SK-N-SH treated with all-trans-retinoic acid at 6 μM for 48 hours (cell line): Measurements from ENCODE around the gene PAIP1.

Experiments used
- ARNTL ChIP-seq: fragments of 450-650 bp; formaldehyde crosslinking; IDR thresholded peaks from 2 replicates; pipeline ENCODE4 v1.5.0; 2020; ENCODE audit warnings: low read depth, mild to moderate bottlenecking, moderate library complexity, borderline replicate concordance
- BACH2 ChIP-seq: fragments of 250-450 bp; sonication (Bioruptor Pico); IDR thresholded peaks from 2 replicates; pipeline ENCODE4 v1.9.0; 2021; ENCODE audit warnings: mild to moderate bottlenecking, borderline replicate concordance
- ESRRG ChIP-seq: fragments of 250-450 bp; sonication (Bioruptor Pico); IDR thresholded peaks from 2 replicates; pipeline ENCODE4 v1.6.1; 2021; ENCODE audit warnings: mild to moderate bottlenecking
- GLIS3 ChIP-seq: fragments of 250-450 bp; sonication (Bioruptor Pico); IDR thresholded peaks from 2 replicates; pipeline ENCODE4 v1.5.0; 2020; ENCODE audit warnings: mild to moderate bottlenecking, moderate library complexity
- ISL1 ChIP-seq: fragments of 250-450 bp; sonication (Bioruptor Pico); IDR thresholded peaks from 2 replicates; pipeline ENCODE4 v2.1.2; 2022; ENCODE audit warnings: mild to moderate bottlenecking, moderate library complexity
- OSR1 ChIP-seq: fragments of 250-450 bp; sonication (Bioruptor Pico); IDR thresholded peaks from 2 replicates; pipeline ENCODE4 v1.8.0; 2022; ENCODE audit warnings: moderate library complexity, mild to moderate bottlenecking, inconsistent platforms
- RARB ChIP-seq: fragments of 250-450 bp; sonication (Bioruptor Pico); IDR thresholded peaks from 2 replicates; pipeline ENCODE4 v1.8.0; 2021; ENCODE audit warnings: mild to moderate bottlenecking, moderate library complexity
- ZFP30 ChIP-seq: fragments of 450-650 bp; formaldehyde crosslinking; IDR thresholded peaks from 2 replicates; pipeline ENCODE4 v1.5.0; 2022; ENCODE audit warnings: mild to moderate bottlenecking, moderate library complexity
- TF ChIP-seq, protein P1 (sequence below): fragments of 250-450 bp; sonication (Bioruptor Pico); IDR thresholded peaks from 2 replicates; pipeline ENCODE4 v1.8.0; 2020; ENCODE audit warnings: mild to moderate bottlenecking, moderate library complexity, borderline replicate concordance
- TF ChIP-seq, protein P2 (sequence below): fragments of 250-450 bp; sonication (Bioruptor Pico); IDR thresholded peaks from 2 replicates; pipeline ENCODE4 v1.5.1; 2021; ENCODE audit warnings: mild to moderate bottlenecking, moderate library complexity
- TF ChIP-seq, protein P3 (sequence below): fragments of 250-450 bp; sonication (Bioruptor Pico); IDR thresholded peaks from 2 replicates; pipeline ENCODE4 v1.5.1; 2020; ENCODE audit warnings: low read depth, mild to moderate bottlenecking, moderate library complexity

DNA sequence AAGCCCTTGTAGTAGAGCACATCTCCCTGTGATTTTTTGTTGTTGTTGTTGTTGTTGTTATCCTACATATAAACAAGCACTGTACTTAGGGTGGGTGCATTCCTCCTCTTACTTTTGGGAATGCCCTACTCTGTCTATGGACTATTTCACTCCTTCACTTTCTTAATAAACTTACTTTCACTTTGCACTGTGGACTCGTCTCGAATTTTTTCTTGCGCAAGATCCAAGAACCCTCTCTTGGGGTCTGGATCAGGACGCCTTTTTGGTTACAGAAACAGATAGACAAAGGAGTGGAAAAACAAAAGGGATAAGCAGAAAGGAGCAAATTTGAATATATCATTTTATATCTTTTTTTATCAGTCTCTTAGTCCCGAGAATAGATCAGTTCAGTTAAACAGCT is 14.4 kb upstream of the PAIP1 start:
- TF ChIP-seq, protein P1, sequence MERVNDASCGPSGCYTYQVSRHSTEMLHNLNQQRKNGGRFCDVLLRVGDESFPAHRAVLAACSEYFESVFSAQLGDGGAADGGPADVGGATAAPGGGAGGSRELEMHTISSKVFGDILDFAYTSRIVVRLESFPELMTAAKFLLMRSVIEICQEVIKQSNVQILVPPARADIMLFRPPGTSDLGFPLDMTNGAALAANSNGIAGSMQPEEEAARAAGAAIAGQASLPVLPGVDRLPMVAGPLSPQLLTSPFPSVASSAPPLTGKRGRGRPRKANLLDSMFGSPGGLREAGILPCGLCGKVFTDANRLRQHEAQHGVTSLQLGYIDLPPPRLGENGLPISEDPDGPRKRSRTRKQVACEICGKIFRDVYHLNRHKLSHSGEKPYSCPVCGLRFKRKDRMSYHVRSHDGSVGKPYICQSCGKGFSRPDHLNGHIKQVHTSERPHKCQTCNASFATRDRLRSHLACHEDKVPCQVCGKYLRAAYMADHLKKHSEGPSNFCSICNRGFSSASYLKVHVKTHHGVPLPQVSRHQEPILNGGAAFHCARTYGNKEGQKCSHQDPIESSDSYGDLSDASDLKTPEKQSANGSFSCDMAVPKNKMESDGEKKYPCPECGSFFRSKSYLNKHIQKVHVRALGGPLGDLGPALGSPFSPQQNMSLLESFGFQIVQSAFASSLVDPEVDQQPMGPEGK (CRISPR knock-in tag): no peak
- TF ChIP-seq, protein P2, sequence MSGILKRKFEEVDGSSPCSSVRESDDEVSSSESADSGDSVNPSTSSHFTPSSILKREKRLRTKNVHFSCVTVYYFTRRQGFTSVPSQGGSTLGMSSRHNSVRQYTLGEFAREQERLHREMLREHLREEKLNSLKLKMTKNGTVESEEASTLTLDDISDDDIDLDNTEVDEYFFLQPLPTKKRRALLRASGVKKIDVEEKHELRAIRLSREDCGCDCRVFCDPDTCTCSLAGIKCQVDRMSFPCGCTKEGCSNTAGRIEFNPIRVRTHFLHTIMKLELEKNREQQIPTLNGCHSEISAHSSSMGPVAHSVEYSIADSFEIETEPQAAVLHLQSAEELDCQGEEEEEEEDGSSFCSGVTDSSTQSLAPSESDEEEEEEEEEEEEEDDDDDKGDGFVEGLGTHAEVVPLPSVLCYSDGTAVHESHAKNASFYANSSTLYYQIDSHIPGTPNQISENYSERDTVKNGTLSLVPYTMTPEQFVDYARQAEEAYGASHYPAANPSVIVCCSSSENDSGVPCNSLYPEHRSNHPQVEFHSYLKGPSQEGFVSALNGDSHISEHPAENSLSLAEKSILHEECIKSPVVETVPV (CRISPR knock-in tag): no peak
- no peak for TF ChIP-seq OSR1 (CRISPR knock-in tag)
- TF ChIP-seq ISL1 (CRISPR knock-in tag): no peak
- TF ChIP-seq, protein P3, sequence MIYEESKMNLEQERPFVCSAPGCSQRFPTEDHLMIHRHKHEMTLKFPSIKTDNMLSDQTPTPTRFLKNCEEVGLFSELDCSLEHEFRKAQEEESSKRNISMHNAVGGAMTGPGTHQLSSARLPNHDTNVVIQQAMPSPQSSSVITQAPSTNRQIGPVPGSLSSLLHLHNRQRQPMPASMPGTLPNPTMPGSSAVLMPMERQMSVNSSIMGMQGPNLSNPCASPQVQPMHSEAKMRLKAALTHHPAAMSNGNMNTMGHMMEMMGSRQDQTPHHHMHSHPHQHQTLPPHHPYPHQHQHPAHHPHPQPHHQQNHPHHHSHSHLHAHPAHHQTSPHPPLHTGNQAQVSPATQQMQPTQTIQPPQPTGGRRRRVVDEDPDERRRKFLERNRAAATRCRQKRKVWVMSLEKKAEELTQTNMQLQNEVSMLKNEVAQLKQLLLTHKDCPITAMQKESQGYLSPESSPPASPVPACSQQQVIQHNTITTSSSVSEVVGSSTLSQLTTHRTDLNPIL (CRISPR knock-in tag): no peak
- TF ChIP-seq ZFP30: no peak
- TF ChIP-seq ESRRG (CRISPR knock-in tag): no peak
- TF ChIP-seq RARB (CRISPR knock-in tag): no peak
- TF ChIP-seq ARNTL (CRISPR knock-in tag): no peak
- no peak for TF ChIP-seq GLIS3 (CRISPR knock-in tag)
- no peak for TF ChIP-seq BACH2 (CRISPR knock-in tag)
